Skeletal muscle satellite cell (primary cell): ENCODE results near the gene KCTD1. TPM values are rescaled to one million over a fixed set of nuclear protein-coding genes. Genes with fewer than 3 reads are reported as not detected.

ENCODE experiments used
- H3K27me3 ChIP-seq: 2 replicates; pipeline ENCODE4 v1.7.0; 2013; ENCODE audit warnings: low read length; ENCODE audit not compliant: control insufficient read depth, insufficient read depth
- H3K36me3 ChIP-seq: 2 replicates; pipeline ENCODE4 v1.7.0; 2013; ENCODE audit warnings: mild to moderate bottlenecking, control low read depth, low read length; ENCODE audit not compliant: insufficient read depth
- H3K4me1 ChIP-seq: 2 replicates; pipeline ENCODE4 v1.7.0; 2013; ENCODE audit warnings: low read length; ENCODE audit not compliant: control insufficient read depth, insufficient read depth
- H3K4me2 ChIP-seq: 2 replicates; pipeline ENCODE4 v1.7.0; 2013; ENCODE audit warnings: mild to moderate bottlenecking, low read length
- H3K4me3 ChIP-seq: 2 replicates; pipeline ENCODE4 v1.7.0; 2013; ENCODE audit warnings: low read length
- H3K9ac ChIP-seq: 2 replicates; pipeline ENCODE4 v1.7.0; 2013; ENCODE audit warnings: mild to moderate bottlenecking, low read depth, low read length, moderate library complexity
- H3K9me3 ChIP-seq: replicated peaks from 2 replicates; pipeline ENCODE4 v1.7.0; 2013; ENCODE audit warnings: mild to moderate bottlenecking, control low read depth, low read length
- total RNA-seq: library from RNA; depleted of rRNA; stranded (reverse); fragments of >200 nt; gene quantifications from 2 replicates; pipeline ENCODE4 v1.2.3, GENCODE V29; 2012; rRNA removed

Gene KCTD1
- total RNA-seq, result 7.2 and 8.9 TPM in 2 replicates

DNA sequence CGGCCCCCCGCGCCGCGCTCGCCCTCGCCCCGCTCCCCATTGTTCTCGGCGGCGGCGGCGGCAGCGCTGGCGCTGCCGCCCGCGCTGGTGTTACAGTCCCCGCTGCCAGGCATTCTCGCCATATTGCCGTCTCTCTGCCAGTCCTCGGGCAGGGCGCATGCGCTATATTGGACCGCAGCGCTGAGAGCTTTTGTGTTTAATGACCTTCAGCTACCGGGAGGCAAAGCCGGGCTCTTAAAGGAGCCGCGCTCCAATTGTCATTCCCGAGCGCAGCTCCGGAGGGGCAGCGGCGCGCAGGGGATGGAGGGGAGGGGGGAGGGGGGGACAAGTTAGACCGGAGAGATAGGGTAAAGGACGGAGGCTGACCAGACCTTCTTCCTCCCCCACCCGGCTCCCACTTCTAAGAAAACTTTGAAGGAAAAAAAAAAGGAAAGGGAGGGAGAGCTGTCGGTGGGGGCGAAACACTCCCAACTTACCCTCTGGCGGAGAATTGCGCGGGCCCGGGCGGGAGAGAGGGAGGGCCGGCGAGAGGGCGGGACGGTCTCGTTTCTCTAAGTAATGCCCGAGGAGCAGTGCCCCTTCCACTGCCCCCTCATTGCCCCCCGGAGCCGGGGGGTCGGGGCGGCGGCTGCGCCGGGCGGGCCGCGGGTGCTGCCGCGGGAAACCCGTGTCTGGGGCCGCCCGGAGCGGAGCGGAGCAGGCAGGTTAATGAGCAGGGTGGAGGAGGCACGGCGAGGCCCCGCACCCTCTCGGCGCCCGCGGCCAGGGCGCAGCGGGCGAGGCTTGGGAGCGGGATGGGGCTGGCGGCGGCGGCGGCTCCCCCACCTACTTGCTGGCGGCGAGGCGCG, at the start of gene KCTD1:
KCTD1 (minus strand) TSS at position 139 of the 848 bp plus-strand sequence; CDS start at position 122, 17 bp downstream.
- H3K4me2 ChIP-seq, result peak within 1 kb of the TSS; percentile 87
- H3K4me3 ChIP-seq, result peak within 1 kb of the TSS; percentile 91
- H3K27me3 ChIP-seq, result peaks cover 36% of the 10 kb centered on the region
- H3K36me3 ChIP-seq, result no peaks in the 10 kb centered on the region
- H3K9ac ChIP-seq, result peak within 1 kb of the TSS; percentile 83
- H3K9me3 ChIP-seq, result no peaks in the 10 kb centered on the region
- H3K4me1 ChIP-seq, result peaks cover 34% of the 10 kb centered on the region

DNA sequence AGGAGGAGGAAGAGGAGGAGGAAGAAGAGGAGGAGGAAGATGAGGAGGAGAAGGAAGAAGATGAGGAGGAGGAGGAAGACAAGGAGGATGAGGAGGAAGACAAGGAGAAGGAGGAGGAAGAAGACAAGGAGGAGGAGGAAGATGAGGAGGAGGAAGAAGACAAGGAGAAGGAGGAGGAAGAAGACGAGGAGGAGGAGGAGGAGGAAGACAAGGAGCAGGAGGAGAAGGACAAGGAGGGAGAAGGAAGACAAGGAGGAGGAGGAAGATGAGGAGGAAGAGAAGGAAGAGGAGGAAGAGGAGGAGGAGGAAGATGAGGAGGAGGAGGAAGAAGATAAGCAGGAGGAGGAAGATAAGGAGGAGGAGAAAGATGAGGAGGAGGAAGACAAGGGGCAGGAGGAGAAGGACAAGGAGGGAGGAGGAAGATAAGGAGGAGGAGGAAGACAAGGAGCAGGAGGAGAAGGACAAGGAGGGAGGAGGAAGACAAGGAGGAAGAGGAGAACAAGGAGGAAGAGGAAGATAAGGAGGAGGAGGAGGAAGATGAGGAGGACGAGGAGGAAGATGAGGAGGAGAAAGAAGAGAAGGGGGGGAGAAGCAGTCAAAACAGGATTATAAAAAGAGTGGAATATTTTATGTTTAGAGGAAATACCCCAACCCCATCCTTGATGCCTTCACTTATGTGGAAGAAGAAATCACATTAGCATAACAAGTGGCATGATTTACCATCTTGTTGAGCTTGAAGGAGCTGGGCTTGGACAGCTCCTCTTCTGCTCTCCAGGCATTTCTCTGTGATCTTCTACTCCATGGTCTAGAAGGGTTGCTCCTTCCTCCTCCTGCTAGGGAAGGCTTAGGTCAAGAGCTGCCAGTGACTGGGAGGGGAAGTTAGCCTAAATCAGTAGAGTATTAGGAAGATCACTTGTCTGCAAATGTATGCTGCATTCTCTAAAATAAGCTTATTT, 45.3 kb upstream of the KCTD1 start:
- Histone ChIP-seq H3K4me3 (no peak overlapping the region), H3K9me3 (no peaks in the 10 kb centered on the region)

DNA sequence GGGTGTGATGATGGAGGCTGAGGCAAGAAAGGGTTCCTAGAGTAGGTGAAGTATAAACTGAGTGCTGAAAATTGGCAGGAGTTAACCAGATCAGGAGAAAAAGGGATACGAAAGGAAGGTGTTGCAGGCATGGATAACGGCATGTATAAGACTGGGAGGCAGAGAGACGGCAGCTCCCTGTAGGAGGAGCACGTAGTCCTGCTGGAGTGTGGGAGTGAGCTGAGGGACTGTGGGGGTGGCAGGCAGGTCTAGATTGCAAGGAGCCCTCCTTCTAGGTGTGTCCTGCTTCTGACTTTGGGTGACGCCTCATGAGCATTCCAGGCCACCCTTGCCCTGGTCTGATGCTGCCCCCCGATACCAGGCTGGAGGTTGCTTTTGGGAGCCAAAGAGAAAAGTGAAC, 36.4 kb upstream of the KCTD1 start:
- no peak overlapping the region for H3K9ac ChIP-seq
- no peak overlapping the region for H3K4me2 ChIP-seq
- no peaks in the 10 kb centered on the region for H3K4me1 ChIP-seq
- peaks cover 18% of the 10 kb centered on the region for H3K27me3 ChIP-seq
- no peaks in the 10 kb centered on the region for H3K9me3 ChIP-seq
- H3K4me3 ChIP-seq, result no peak overlapping the region
- no peaks in the 10 kb centered on the region for H3K36me3 ChIP-seq

More for the DNA sequence above, 45.3 kb upstream of the KCTD1 start:
- no peak overlapping the region for H3K4me2 ChIP-seq
- H3K27me3 ChIP-seq, result peaks cover 16% of the 10 kb centered on the region
- H3K36me3 ChIP-seq, result no peaks in the 10 kb centered on the region
- no peaks in the 10 kb centered on the region for H3K4me1 ChIP-seq
- no peak overlapping the region for H3K9ac ChIP-seq

DNA sequence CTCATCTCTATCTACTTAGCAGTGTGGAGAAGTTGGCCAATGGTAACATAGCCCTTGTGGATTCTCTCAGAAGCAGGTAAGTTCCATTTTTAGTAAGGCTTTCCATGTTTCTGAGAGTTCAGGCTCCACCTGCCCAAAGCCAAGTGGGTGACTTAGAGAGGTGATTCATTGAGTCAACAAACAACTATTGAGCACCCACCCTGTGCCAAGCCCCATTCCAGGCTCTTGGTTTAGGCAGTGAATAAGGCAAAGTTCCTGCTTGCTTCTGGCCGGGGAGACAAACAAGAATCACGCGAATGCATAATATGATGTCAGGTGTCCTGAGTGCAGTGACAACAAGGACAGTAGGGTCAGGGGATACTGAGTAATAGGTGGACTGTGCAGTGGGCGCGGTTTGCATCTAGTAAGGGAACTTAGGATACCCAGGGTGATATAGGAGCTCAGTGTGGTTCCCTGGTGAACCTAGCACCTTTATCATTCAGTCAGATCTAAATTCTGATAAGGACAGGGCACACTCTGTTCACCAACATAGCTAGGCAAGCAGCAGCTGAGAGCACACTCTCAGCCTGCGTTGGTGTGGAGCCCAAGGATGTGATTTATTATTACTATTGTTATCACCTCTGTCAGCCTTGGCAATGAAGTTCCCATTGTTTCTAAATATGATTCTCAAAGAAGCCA, 31.7 kb upstream of the KCTD1 start:
- Histone ChIP-seq H3K4me2 (no peak overlapping the region), H3K9ac (no peak overlapping the region), H3K4me3 (no peak overlapping the region), H3K36me3 (no peaks in the 10 kb centered on the region), H3K4me1 (peaks cover 5% of the 10 kb centered on the region), H3K27me3 (peaks cover 22% of the 10 kb centered on the region), H3K9me3 (no peaks in the 10 kb centered on the region)

DNA sequence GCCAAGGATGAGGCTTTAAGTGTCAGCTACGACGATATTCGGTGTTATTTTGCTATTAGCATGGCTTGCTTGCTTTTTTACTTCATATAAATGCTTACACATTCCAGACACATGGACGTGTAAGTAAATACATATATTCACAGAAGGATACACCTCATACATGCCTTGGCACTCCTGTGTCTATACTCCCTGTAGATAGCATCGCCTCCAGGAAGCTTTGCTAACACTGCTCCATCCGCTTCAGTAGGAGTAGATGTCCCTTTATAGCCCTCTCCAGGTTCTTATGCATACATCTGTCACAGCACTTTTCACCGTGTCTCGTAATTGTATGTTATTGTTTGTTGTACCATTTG, 27.5 kb upstream of the KCTD1 start:
- Histone ChIP-seq H3K4me1 (peaks cover 8% of the 10 kb centered on the region), H3K4me2 (peak overlapping the region; percentile 90), H3K36me3 (no peaks in the 10 kb centered on the region), H3K9ac (no peak overlapping the region), H3K9me3 (no peaks in the 10 kb centered on the region), H3K27me3 (peaks cover 32% of the 10 kb centered on the region), H3K4me3 (peak overlapping the region; percentile 73)

DNA sequence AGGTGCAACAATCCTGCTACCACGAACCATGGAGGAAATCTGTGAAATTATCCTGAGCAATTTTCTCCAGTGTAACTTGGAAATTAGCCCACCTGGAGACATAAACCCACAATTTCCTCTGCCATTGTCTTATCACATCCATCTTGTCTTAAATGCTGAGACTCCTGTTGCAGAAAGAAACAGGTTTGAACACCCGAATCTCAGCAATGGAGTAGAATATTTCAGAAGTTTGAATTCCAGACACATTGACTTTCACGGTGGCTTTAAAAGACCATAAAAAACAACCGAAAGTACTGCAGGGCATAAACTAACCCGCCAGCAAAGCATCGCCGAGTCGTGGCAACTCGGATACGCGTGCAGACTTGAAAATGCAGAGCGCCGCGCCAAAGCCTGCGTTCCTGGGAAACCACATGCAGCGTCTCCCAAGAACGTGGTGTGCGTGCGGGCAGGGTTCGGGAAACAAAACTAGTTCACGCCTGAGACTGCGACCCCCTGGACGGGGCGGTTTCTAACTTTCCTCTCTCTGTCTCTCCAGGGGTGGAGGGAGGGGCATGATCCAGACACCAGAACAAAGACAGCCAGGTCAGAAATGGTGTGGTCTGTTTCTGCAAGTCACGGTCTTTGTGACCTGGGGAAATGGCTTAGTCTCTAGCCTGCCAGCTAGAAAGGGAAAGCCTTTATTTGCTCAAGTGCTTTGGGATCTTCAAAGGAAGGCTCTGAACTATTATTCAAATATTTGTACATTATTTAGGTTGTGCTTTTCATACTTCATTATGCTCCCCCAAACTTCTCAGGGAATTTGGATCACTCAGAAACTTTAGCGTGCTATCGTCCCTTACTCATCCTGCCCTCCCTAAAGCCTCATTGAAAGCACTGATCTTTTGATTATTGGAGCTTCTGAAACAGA, 26.9 kb upstream of the KCTD1 start:
- peak overlapping the region; percentile 73 for H3K4me3 ChIP-seq

DNA sequence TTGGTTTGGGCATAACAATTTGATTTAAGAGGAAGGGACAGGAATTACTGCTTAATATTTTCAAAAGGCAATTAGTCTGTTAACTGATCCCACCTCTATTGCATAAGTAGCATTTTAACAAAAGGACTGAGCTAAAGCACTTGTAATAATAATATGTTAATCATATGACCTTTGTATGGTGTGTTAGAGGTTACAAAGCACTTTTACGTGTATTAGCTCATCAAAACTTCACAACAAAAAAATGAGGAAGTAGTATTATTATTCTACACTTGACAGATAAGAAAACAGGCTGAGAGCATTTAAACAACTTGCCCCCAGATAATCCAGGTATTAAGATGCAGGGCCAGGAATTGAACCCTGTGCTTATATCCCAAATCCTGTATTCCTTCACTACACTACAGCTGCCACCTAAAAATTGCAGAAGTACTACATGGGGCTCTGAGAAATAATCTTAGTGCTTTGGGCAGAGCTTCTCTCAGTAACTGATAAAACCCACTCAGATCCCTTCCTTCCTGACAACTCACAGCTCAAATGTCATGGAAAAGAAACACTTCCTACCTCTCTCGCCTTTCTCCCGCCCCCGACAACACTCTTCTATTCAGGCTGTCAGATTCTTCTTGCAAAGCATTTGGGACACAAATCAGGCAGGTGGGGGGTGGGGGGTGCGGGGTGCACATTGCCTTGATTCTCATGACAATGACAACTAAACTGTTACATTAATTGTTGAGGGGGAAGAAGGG, 20.7 kb upstream of the KCTD1 start:
- H3K9ac ChIP-seq, result no peak overlapping the region
- H3K27me3 ChIP-seq, result peaks cover 26% of the 10 kb centered on the region
- no peak overlapping the region for H3K4me3 ChIP-seq
- H3K36me3 ChIP-seq, result no peaks in the 10 kb centered on the region
- H3K9me3 ChIP-seq, result no peaks in the 10 kb centered on the region
- H3K4me1 ChIP-seq, result no peaks in the 10 kb centered on the region
- no peak overlapping the region for H3K4me2 ChIP-seq

More for the DNA sequence above, 26.9 kb upstream of the KCTD1 start:
- Histone ChIP-seq H3K4me1 (peaks cover 8% of the 10 kb centered on the region), H3K9ac (peak overlapping the region; percentile 29), H3K9me3 (no peaks in the 10 kb centered on the region), H3K36me3 (no peaks in the 10 kb centered on the region), H3K4me2 (peak overlapping the region; percentile 90), H3K27me3 (peaks cover 32% of the 10 kb centered on the region)

DNA sequence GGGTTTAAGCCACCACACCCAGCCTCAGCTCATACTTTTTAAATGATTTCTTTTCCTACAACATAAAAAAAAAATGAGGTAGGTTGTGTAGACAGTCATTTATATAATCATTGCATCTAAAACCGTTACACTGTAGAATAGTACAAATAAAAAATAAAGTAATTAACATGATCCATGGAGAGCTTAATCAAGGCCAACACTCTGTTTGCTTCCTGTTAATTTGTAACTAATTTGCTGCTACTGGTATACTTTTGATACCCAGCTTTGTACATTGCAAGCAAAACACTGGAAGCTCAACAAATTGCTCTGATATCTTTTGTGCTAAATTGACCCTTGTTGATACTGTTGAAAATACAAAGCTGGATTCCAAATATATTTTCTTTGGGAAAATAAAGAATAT, 20.2 kb upstream of the KCTD1 start:
- no peaks in the 10 kb centered on the region for H3K4me1 ChIP-seq
- H3K9me3 ChIP-seq, result no peaks in the 10 kb centered on the region
- peaks cover 27% of the 10 kb centered on the region for H3K27me3 ChIP-seq
- H3K9ac ChIP-seq, result no peak overlapping the region
- H3K4me2 ChIP-seq, result no peak overlapping the region
- no peaks in the 10 kb centered on the region for H3K36me3 ChIP-seq
- H3K4me3 ChIP-seq, result no peak overlapping the region

DNA sequence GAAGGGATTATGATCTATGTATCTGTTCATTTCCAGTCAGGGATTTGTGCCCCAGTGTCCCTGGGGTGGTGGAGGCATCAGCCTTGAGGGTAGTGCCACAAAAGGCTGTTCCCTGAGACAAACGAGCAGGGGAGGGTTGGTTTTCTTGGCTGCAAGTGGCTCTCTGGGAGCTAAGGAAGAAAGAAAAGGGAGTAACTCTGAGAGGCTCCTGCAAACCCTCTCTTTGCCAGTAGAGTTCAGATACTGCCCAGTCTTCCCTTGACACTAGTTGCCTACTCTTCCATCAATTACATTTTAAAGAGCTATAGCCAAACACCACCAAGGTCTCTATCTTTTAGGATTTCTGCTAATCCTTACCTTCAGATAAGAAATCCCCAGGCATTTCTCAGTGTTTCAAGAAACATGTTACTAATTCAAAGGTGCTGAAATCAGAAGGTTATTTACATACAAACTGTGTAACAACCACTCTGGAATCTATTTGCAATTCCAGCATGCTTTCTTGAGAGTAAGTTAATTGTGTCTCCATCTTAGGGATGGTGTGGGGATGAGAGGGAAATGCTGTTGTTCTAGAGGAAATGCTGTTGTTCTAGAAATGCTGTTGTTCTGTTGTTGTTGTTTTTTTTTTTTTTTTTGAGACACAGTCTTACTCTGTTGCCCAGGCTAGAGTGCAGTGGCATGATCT, 18.7 kb upstream of the KCTD1 start:
- Histone ChIP-seq H3K4me3 (no peak overlapping the region), H3K36me3 (no peaks in the 10 kb centered on the region), H3K4me2 (no peak overlapping the region), H3K27me3 (peaks cover 34% of the 10 kb centered on the region), H3K9ac (no peak overlapping the region), H3K9me3 (no peaks in the 10 kb centered on the region), H3K4me1 (no peaks in the 10 kb centered on the region)

DNA sequence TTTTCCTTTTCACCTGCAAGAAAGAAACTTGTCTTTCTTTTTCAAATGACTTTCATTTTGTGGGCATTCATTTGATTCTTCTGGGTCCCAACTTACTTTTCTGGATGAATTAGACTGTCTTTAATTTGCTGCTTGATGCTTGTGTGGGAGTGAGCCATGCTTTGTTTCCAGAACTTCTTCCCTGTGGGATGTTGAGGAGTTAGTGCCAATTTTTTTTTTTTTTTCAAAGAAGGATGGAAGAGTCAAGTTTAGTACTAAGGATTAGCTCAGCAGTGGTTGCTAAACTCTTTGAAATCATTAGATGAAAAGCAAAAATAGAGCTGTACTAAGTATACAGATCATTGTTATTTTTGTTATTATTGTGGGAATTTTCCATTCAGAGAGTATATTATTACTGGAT, 17.2 kb upstream of the KCTD1 start:
- no peak overlapping the region for H3K9ac ChIP-seq
- peaks cover 45% of the 10 kb centered on the region for H3K27me3 ChIP-seq
- no peaks in the 10 kb centered on the region for H3K36me3 ChIP-seq
- no peaks in the 10 kb centered on the region for H3K4me1 ChIP-seq
- no peak overlapping the region for H3K4me3 ChIP-seq
- H3K4me2 ChIP-seq, result no peak overlapping the region
- H3K9me3 ChIP-seq, result no peaks in the 10 kb centered on the region
